Stimulated activated CD4-positive, alpha-beta T cell treated with anti-CD3 and anti-CD28 coated beads, TNF-alpha, amount 100 ng/mL, for 24 hours (primary cell): ENCODE results near the gene ZDHHC21.

Experiments
- DNase-seq, 3 experiments: peaks; one replicate each; pipeline ENCODE4 v3.0.0-alpha.2; 2020; ENCODE audit warnings: low read depth in 3 of 3

ZDHHC21 gene, protein sequence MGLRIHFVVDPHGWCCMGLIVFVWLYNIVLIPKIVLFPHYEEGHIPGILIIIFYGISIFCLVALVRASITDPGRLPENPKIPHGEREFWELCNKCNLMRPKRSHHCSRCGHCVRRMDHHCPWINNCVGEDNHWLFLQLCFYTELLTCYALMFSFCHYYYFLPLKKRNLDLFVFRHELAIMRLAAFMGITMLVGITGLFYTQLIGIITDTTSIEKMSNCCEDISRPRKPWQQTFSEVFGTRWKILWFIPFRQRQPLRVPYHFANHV

DNA sequence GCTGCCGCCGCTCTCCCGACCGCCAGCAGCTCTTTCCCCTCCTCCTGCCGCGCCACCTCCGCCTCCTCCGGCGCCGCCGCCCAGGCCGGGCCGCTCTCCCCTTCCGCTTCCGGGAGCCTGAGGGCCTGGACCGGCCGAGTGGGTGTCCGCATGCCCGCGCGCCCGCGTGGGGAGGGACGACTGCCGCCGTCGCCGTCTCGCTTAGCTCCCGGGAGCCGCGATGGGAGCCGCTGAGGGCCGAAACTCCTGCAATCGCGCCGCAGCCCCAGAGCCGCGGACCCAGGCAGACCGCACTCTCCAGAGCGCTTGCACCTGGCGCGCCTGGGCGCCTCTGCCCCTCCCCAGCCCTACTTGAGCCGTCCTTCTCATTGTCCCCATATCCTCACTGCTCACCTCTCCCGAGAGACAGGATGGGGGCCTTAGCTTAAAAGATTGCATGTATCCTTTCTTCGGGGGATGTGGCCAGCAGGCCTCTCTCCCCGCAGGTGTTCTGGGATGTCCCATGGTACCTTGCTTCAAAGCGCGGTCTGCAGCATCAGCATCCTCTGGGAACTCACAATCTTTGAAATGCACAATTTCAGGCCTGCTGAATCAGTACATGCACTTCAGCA, at the start of gene ZDHHC21:
Gene ZDHHC21, minus strand, starts transcription at position 182 of the 611 bp plus-strand sequence. CDS start 19,092 bp downstream, outside the sequence.
- DNase-seq = peak; percentile 12 to 63 (median 34)

DNA sequence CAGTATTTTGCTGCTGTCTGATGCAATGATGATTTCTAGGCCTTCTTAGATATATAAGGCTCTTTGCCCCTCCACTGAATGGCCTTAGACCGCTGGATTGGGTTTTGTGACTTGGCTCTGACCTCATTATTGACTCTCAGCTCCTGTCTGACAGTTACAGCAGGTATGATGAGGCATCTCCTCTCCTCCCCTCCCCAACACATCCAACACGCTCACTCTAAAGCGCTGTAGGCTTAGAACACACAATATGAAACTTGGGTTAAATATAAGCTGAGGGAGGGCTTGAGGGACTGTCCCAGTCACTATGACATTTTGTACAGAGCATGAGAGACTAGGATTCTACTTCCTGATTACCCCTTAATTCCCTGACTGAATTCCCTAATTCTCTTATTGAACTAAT, 48.1 kb upstream of the ZDHHC21 start:
- no peak for DNase-seq

DNA sequence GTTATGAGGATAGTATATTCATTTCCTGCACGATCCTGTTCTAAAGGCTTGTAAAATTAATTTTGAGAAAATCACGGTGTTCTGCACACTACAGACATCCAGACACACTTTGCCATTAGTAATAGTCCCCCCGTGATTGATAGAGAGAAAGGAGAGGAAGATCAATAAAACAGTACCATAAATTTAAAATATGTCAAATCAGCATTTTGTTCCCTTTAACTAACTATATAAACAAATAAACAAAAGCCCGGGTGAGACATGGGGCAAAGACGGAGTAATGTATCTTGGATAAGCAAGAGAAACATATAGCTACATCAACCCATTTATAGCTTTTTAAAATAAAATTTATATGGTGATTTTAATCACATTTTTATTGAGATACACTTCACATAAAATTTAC, 39.9 kb upstream of the ZDHHC21 start:
- no peak for DNase-seq

DNA sequence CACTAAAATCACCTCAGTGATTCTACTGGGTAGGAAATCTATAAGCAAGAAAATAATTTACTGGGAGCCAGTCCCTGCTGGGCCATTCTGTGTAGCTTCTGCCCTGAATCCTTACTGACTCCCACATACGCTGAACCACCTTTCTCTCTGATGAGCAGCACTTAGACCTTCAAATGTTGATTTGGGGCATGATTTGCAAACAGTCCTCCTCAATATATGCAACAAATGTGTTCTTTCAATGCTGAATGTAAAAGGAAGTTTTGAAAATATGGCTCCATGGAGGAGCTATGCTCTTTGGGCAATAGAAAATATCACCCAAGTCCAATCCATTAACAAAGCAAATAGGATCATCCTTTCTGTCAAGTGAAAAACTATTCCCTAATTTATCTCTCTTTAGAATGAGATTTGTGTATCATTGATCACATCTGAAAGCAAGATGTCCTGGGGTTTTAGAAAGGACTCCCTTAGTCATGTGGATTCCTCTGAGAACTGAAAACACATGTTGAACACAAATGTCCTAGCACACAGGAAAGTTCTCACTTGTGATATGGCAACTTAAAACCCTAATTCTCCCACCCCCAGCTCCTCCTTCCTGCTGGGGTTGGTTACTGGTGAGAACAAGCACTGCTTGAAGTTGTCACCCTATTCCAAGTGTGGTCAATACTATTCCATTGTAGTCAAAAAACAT, 38.2 kb upstream of the ZDHHC21 start:
- DNase-seq = no peak

DNA sequence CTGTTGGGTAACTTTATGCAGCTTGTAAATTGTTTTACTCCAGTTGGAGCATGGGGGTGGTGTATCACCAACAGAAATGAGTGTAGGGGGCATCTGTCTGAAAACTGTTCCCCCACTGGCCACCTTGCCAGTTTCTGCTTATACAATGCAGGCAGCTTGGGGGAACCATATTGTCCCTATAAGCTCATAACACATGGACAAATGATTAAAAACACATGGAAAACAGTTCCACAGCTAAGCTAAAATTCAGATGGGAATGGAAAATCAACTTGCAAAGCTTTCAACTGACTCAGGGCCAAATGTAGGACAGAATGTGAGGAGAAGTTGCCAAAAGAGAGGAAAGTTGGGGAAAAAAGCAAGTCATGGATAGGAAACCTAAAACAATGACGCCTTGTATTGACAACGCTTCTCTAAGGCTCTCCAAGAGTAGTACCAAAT, 37.2 kb upstream of the ZDHHC21 start:
- no peak for DNase-seq

DNA sequence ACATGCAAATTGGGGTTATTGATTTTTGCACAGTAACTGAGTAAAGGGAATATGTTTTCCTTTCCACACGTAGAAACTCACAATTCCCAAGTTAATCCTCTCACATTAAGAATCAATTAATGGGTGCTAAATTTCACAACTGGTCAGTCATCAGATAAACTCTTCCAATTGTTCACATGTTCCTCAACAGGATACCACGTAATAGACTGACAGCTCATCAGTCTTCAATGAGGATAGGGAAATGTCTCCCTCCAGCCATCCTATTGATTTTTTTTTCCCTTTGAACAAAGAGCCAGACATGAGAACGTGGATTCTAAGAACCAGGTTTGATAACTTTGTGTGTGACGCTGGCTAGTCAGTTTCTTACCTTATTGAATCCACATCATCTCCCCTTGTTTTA, 30.1 kb upstream of the ZDHHC21 start:
- DNase-seq = no peak

DNA sequence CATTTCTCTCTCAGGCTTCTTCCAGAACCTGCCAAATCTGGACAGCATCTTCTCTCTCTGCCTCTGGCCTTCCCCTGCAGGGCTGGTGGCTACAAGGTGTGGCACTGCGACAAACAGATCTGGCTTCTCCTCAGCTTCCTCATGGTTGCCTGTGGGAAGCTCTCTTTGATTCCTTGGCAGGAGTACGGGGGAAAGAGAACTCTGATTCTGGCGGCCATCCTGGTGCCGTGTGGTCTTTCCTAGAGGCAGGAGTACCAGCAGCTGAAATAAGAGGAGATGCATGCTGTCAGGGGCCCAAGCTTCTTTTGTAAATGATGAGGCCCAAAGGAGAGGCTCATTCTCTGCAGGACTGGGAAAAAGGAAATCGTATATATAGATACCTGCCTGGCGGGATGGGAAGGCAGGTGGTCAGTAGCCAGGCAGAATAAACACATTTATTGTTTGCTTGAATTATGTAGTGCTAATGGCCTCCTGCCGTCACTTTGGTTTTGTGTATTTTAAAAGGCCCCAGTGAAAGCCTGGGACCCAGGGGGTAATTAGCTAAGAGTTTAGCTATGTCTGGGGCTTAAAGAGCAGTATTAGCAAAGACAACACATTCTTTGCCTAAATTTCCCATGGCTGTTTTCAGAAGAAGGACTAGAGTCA, 29.3 kb upstream of the ZDHHC21 start, which contains the start of gene CER1:
Gene CER1, minus strand, starts transcription at position 343 of the 645 bp plus-strand sequence. Its CDS starts 61 bp downstream, at position 282.
- no peak for DNase-seq

DNA sequence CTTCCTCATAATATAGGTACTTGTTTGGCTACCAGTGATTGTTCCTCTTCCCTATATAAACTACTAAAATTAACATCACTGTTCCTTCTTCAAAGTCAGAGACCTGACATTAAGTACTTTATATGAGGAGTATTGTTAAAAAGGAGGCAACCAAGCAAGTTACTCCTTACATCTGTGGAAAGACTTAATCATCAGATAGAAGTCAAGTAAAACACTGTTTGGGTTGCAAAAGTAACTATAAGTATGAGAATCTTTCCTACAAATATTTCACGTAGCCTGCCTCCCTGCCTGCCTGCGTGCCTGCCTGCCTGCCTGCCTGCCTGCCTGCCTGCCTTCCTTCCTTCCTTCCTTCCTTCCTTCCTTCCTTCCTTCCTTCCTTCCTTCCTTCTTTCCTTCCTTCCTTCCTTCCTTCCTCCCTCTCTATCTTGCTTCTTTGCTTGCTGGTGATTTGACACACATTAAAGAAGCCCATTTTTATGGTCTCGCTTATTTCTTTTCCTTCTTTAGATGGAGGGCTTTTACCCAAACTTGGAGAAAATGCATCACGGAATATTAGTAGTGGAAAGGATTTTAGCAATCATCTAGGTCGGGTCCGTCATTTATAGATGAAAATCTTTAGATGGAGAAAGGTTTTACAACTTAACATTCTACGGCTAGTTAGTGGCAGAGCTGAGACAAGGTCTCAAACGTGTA, 26.1 kb upstream of the ZDHHC21 start:
- no peak for DNase-seq

DNA sequence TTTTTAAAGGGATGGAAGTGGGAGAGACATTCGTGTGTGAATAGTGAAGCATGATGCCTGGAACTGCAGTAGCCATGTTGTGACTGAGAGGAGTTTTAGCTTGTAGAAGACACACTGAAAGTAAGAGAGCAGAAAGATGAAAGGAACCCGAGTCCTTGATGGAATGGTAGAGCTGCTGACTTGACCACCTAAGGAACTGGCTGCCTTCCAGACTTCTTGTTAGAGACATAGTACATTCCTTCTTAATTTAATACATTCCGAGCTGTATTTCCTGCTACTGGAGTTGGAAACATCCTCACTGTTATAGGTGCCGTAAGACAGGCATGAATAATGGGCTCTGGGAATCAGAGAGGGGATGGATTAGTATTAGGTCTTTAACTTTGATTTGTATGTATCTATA, 21.9 kb upstream of the ZDHHC21 start:
- DNase-seq = no peak

DNA sequence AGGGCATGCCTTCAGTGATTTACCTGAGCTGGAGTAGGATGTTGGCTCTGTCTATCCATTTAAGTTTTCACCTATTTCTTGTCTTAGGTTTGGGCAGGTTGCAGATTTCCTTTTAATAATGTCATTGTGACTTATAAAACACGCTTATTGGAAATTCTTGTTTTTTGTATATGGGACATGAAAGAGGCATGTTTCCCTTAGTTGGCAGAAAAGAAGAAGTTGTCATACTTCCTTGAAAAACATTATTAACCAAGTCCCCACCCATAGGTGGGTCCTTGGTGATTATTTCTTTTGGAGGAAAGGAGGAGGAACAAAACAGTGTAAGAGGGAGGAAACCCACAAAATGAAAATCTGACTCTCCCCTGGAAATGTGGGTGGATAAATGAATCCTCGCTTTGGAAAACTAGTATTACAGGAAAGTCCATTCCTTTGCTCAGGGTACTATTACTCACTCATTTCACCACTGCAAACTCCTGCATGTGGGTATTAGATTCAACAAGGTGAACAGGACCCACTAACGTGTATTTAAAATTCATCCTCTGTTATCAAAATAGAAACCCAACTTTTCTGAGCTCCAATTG, 20.0 kb upstream of the ZDHHC21 start:
- DNase-seq = no peak

DNA sequence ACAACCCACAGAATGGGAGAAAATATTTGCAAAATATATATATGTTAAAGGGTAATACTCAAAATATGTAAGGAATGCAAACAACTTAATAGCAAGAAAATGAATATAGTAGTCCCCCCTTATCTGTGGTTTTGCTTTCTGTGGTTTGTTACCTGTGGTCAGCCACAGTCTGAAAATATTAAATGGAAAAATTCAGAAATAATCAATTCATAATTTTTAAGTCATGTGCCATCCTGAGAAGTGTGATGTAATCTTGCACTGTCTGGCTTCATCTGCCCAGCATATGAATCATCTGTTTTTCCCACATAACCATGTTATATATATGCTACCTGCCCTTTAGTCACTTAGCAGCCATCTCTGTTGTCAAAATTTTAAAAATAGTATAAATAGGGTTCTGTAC, 17.6 kb upstream of the ZDHHC21 start:
- no peak for DNase-seq

DNA sequence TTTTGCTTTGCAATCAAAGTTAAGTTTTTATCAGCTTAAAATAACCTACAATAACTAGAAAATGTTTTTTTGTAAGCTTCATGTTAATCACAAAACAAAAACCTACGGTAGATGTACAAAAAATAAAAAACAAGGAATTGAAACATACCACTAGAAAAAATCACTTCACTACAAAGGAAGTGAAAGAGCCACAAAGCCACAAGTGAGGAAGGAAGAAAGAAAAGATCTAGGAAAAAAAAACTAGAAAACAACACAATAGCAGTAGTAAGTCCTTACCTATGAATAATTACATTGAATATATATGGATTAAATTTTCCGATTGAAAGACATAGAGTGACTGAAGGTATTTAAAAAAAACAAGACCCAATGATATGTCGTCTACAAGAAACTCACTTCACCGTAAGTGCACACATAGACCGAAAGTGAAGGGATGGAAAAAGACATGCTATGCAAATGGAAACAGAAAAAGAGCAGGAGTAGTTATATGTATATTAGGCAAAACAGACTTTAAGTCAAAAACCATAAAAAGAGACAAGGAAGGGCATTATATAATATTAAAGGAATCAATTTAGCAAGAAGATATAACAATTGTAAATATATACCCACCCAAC, 13.4 kb upstream of the ZDHHC21 start:
- DNase-seq = no peak

DNA sequence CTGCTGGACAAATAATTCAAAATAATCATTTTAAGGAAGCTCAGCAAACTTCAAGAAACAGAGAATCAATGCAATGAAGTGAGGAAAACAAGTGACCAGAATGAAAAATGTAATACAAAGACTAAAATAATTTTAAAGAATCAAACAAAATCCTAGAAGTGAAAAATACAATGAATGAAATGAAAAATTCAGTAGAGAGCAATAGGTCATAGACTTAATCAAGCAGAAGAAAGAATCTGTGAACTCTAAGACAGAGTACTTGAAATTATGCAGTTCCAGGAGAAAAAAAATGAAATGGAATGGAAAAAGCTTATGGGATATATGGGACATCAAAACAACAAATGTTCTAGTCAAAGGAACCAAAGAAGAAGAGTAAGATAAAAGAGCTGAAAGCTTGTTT, 11.8 kb upstream of the ZDHHC21 start:
- no peak for DNase-seq

DNA sequence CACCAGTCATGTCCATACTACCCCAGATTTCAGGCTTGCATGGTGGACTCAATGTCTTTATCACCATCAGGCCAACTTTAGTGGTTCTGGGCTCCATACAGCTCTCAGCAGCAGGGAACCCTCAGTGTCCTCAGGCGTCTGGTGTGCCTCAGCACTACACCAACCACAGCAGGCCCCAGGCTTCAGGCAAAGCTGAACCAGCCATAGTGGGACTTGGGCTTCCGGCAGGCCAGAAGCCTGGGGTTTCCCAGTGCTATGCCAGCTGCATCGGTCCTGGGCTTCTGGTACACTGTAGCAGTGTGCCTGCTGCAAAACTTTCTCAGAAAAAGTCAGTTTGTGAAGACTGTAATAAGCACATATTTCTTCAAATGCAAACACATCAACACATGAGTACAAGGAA, 11.0 kb upstream of the ZDHHC21 start:
- no peak for DNase-seq

DNA sequence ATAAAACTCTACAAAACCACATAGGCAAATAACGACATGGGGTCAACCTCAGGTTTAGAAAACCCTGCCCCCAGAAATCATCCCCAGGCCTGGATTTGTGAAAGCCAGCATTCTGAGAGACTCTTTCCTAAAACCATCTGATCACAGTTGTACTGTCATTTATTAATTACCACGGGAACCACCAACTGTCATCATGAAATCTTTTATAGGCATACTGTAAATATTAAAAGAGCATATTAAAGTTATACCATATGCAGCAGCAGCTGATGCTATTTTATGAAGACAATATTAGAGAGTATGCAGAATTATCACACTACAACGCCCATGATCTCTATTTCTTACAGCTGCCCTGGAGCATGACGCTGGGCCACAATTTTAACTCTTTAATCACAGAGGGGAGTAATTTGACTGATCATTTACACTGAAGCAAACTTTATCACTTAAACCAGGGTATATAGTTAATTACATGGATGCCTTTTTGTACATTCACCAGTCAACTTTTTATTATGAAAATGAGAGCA, 9.0 kb upstream of the ZDHHC21 start:
- no peak for DNase-seq

DNA sequence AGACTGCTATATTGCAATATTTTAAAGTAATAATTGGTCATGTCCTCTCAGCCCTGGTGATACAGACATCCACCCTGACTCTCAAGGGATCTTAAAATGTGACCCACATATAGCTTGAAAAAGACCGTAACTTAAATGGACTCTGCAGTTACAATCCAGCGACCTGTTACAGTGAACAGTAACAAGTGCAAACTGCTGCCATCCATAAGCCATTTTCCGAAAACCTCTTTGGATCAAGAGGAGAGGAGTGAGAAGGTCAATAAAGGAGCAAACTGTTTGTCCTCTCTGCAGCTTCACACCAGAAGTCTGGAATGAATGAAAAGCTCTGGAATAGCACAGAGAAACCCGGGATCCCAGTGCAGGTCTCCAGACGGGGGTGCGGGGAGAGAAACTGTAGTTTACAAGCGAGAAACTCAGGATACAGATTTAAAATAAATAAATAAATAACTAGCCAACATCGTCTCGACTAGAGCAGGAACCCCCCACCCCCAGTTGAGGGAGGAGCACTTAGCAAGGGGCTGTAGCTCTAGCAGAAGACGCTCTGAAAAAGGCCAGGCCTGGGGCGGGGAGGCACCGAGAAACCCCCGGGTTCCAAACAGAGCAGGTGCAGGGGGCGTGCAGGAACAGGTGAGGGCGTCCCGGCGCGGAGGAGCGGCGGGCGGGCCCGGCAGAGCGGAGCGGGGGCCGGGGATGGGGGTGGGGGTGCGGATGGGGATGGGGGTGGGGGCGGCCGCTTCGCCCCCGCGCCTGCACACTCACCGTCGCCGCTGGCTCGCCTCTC, 572 bp downstream of the ZDHHC21 start:
- DNase-seq = peak in 2 of 3 experiments; percentile 11 to 28

DNA sequence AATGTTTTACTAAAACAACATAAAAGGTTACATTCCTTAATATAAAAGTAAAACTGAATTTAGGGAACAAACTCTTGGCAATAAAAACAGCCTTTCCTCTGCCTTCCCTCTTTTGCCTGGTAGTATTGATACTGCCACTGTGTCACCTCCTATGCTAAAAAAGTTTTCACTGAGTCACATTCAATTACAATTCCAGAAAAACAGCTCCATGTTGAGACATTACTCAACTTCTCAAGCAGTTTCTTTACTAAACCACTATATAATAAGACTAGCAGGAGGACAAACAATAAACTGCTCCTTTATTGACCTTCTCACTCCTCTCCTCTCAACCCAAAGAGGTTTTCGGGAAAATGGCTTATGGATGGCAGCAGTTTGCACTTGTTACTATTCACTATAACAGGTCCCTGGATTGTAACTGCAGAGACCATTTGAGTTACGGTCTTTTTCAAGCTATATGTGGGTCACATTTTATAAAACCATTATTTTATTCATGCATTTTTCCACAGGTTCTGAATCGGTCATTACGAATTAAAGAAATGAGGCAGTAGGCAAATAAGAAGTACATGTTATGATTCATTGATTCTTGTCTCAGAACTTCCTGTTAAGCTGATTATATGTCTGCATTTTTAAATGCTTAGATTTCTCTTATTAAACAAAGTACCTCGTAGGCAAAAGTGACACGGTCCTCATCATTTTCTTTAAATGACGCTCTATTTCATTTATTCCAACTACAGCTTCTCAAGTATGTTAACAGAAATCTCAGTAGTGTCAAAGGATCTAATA, 2.1 kb downstream of the ZDHHC21 start:
- no peak for DNase-seq

DNA sequence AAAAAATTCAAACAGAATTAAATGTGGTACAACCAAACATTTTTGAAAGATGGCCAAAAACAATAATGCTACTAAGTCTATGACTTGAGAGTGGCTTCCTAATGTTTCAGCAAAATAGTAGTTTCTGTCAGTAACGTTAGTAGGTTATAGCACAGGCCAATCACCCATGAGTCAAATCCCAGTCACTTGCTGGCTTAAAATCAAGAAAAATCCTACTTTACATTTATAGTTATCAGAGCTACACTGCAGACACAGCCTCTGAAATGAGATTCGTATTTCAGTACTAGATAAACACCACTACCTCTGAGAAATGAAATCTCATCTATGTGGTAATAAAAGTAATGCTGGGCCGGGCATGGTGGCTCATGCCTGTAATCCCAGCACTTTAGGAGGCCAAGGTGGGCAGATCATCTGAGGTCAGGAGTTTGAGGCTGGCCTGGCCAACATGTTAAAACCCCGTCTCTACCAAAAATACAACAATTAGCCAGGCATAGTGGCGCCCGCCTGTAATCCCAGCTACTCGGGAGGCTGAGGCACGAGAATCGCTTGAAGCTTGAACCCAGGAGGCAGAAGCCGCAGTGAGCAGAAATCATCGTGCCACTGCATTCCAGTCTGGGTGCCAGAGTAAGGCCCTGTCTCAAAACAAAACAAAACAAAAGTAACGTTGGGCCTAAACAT, 6.1 kb downstream of the ZDHHC21 start:
- no peak for DNase-seq

DNA sequence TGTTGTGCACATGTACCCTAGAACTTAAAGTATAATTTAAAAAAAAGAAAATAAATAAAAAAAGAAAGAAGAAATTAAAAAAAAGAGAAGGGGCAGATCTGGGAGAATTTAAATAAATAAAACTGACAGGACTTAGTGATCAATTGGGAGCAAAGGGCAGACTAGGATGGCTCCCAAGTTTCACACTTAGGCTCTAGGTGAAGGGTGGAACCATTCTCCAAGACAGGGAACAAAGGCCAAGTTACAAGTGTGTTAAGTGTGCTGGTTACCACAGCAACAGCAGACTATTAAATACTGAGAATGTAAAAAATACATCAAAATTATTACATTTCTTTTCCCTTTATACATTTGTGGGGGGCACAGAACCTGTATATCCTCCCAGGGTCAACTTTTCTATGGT, 7.1 kb downstream of the ZDHHC21 start:
- DNase-seq = no peak
